ENCODE measurements around the gene CABLES1. TPM values are rescaled to one million over a fixed set of nuclear protein-coding genes. Genes with fewer than 3 reads are reported as not detected.

Gene CABLES1
- polyA plus RNA-seq, 1 of the 3 experiments (the other 2 are of a cell fraction), result 2.2 TPM

DNA sequence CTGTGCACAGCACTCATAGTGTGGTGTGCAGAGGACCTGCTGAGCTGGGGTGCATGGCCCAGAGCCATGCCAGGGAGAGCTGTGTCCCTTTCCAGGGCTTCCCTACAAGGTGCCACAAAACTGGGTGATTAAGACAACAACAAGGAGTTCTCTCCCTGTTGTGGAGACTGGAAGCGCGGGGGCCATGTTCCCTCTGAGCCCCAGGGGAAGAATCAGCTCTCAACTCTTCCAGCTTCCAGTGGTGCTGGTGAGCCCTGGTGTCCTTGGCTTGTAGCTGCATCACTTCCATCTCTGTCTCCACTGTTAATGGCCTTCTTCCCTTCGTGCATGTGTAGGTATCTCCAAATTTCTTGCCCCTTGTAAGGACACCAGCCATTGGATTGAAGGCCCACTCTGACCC lies 73.3 kb downstream of the CABLES1 start:
- no peak for DNase-seq
- Histone ChIP-seq H3K9me3 (no peaks in the 10 kb centered on the region), H3K79me2 (ENCODE audit: insufficient read depth) (no peaks in the 10 kb centered on the region), H2AFZ (ENCODE audit: low read depth) (no peak overlapping the region), H3K4me2 (no peak overlapping the region), H4K20me1 (ENCODE audit: insufficient read depth) (no peaks in the 10 kb centered on the region), H3K4me3 (ENCODE audit: low read depth in 2 of 2, low read length in 1 of 2) (no peak overlapping the region; a peak in 1 of 4 replicates), H3F3A (replicated peaks; ENCODE audit: insufficient read depth) (no peaks in the 10 kb centered on the region), H3K27me3 (ENCODE audit: insufficient read depth) (no peaks in the 10 kb centered on the region), H3K9me2 (no peaks in the 10 kb centered on the region), H3K4me1 (ENCODE audit: control insufficient read depth in 1 of 2, insufficient read depth in 2 of 2, low read depth in 1 of 2, low read length in 1 of 2) (no peaks in the 10 kb centered on the region; a peak in 1 of 4 replicates), H3K27ac (ENCODE audit: low read depth in 2 of 2, low read length in 1 of 2) (no peak overlapping the region), H3K36me3 (replicated peaks in 1 of 2; ENCODE audit: control insufficient read depth in 1 of 2, insufficient read depth in 2 of 2, low read length in 1 of 2) (peaks cover 0 to 9% of the 10 kb centered on the region in 2 experiments), H3K9ac (no peak overlapping the region)
- ChIA-PET CTCF (interaction anchor here (0.6 kb wide), 1 partner anchor 77 kb away, joined by 3 read pairs; no protein-coding TSS in a partner anchor), POLR2A (no interaction called here)
- WGBS (ENCODE audit: low lambda C conversion rate), result 92% methylated on average over 3 of the region's 3 CpGs
- TF ChIP-seq EP300 (IDR thresholded peaks at IDR 0.05; ENCODE audit: borderline replicate concordance in 1 of 2, low read depth in 1 of 2, low read length in 1 of 2) (no peak), JUND (IDR thresholded peaks at IDR 0.05) (no peak), EZH2phosphoT487 (IDR thresholded peaks at IDR 0.05; ENCODE audit: borderline replicate concordance, low read depth) (no peak), RCOR1 (IDR thresholded peaks at IDR 0.05; ENCODE audit: low read length) (no peak)
- TF ChIP-seq, protein P1, sequence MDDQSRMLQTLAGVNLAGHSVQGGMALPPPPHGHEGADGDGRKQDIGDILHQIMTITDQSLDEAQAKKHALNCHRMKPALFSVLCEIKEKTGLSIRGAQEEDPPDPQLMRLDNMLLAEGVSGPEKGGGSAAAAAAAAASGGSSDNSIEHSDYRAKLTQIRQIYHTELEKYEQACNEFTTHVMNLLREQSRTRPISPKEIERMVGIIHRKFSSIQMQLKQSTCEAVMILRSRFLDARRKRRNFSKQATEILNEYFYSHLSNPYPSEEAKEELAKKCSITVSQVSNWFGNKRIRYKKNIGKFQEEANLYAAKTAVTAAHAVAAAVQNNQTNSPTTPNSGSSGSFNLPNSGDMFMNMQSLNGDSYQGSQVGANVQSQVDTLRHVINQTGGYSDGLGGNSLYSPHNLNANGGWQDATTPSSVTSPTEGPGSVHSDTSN (IDR thresholded peaks at IDR 0.05), result no peak

DNA sequence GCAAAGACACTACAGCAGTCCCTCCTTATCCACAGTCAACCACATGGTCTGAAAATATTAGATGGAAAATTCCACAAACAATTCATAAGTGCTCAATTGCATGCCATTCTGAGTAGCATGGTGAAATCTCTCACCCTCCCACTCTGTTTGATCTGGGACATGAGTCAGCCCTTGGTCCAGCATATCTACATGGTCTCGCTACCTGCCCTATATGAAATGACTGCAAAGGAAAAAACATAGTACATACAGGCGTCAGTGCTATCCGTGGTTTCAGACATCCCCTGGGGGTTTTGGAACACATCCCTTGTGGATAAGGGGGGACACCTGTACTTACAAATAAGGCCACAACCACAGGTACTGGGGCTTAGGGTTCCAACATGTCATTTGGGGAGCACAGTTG lies 73.7 kb downstream of the CABLES1 start:
- H3K9ac ChIP-seq, result no peak overlapping the region
- H3F3A ChIP-seq (replicated peaks; ENCODE audit: insufficient read depth), result no peaks in the 10 kb centered on the region
- ChIA-PET POLR2A (no interaction called here), CTCF (no interaction called here)
- DNase-seq, result no peak
- H3K9me3 ChIP-seq, result no peaks in the 10 kb centered on the region
- H3K79me2 ChIP-seq (ENCODE audit: insufficient read depth), result no peaks in the 10 kb centered on the region
- no peak overlapping the region for H3K4me3 ChIP-seq (ENCODE audit: low read depth in 2 of 2, low read length in 1 of 2)
- H2AFZ ChIP-seq (ENCODE audit: low read depth), result no peak overlapping the region
- no peak overlapping the region for H3K27ac ChIP-seq (ENCODE audit: low read depth in 2 of 2, low read length in 1 of 2)
- peaks cover 0 to 9% of the 10 kb centered on the region in 2 experiments for H3K36me3 ChIP-seq (replicated peaks in 1 of 2; ENCODE audit: control insufficient read depth in 1 of 2, insufficient read depth in 2 of 2, low read length in 1 of 2)
- H3K27me3 ChIP-seq (ENCODE audit: insufficient read depth), result no peaks in the 10 kb centered on the region
- H4K20me1 ChIP-seq (ENCODE audit: insufficient read depth), result no peaks in the 10 kb centered on the region
- TF ChIP-seq SMC3 (IDR thresholded peaks at IDR 0.05; ENCODE audit: low read depth, low read length) (no peak), TAF1 (IDR thresholded peaks at IDR 0.05; ENCODE audit: borderline replicate concordance, low read depth, low read length) (no peak), RXRA (IDR thresholded peaks at IDR 0.05; ENCODE audit: borderline replicate concordance, low read depth) (no peak), EZH2phosphoT487 (IDR thresholded peaks at IDR 0.05; ENCODE audit: borderline replicate concordance, low read depth) (no peak), TEAD4 (IDR thresholded peaks at IDR 0.05; ENCODE audit: borderline replicate concordance, insufficient read depth) (no peak), FOSL2 (IDR thresholded peaks at IDR 0.05; ENCODE audit: borderline replicate concordance, low read depth) (no peak)
- TF ChIP-seq, protein P2, sequence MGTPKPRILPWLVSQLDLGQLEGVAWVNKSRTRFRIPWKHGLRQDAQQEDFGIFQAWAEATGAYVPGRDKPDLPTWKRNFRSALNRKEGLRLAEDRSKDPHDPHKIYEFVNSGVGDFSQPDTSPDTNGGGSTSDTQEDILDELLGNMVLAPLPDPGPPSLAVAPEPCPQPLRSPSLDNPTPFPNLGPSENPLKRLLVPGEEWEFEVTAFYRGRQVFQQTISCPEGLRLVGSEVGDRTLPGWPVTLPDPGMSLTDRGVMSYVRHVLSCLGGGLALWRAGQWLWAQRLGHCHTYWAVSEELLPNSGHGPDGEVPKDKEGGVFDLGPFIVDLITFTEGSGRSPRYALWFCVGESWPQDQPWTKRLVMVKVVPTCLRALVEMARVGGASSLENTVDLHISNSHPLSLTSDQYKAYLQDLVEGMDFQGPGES (IDR thresholded peaks at IDR 0.05; ENCODE audit: low read depth, low read length), result no peak
- TF ChIP-seq, protein P3, sequence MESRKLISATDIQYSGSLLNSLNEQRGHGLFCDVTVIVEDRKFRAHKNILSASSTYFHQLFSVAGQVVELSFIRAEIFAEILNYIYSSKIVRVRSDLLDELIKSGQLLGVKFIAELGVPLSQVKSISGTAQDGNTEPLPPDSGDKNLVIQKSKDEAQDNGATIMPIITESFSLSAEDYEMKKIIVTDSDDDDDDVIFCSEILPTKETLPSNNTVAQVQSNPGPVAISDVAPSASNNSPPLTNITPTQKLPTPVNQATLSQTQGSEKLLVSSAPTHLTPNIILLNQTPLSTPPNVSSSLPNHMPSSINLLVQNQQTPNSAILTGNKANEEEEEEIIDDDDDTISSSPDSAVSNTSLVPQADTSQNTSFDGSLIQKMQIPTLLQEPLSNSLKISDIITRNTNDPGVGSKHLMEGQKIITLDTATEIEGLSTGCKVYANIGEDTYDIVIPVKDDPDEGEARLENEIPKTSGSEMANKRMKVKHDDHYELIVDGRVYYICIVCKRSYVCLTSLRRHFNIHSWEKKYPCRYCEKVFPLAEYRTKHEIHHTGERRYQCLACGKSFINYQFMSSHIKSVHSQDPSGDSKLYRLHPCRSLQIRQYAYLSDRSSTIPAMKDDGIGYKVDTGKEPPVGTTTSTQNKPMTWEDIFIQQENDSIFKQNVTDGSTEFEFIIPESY (IDR thresholded peaks at IDR 0.05; ENCODE audit: borderline replicate concordance, low read depth), result no peak
- no peaks in the 10 kb centered on the region; a peak in 1 of 4 replicates for H3K4me1 ChIP-seq (ENCODE audit: control insufficient read depth in 1 of 2, insufficient read depth in 2 of 2, low read depth in 1 of 2, low read length in 1 of 2)
- H3K4me2 ChIP-seq, result no peak overlapping the region
- no peaks in the 10 kb centered on the region for H3K9me2 ChIP-seq
- 74% methylated on average over 3 of the region's 3 CpGs for WGBS (ENCODE audit: low lambda C conversion rate)
